Nephron progenitor cell (in vitro differentiated cells): ENCODE measurements around the gene MYOM1.

Experiments
- DNase-seq: peaks from one replicate; pipeline ENCODE4 v3.0.0; 2021
- H3K27ac Mint-ChIP-seq: 2 replicates; pipeline ENCODE4 v1.8.0; 2021; ENCODE audit warnings: mild to moderate bottlenecking, moderate library complexity, mixed read lengths
- H3K27me3 Mint-ChIP-seq: 2 replicates; pipeline ENCODE4 v1.8.0; 2021; ENCODE audit warnings: mild to moderate bottlenecking, low read depth, mixed read lengths; ENCODE audit not compliant: poor library complexity
- H3K36me3 Mint-ChIP-seq: 2 replicates; pipeline ENCODE4 v1.8.0; 2021; ENCODE audit warnings: low read depth, mixed read lengths
- H3K4me1 Mint-ChIP-seq: 2 replicates; pipeline ENCODE4 v1.8.0; 2021; ENCODE audit warnings: mixed read lengths
- H3K4me3 Mint-ChIP-seq: 2 replicates; pipeline ENCODE4 v1.8.0; 2021; ENCODE audit warnings: mild to moderate bottlenecking, moderate library complexity, mixed read lengths
- H3K9me3 Mint-ChIP-seq: 2 replicates; pipeline ENCODE4 v1.8.0; 2021; ENCODE audit warnings: mild to moderate bottlenecking, moderate library complexity, mixed read lengths
- CTCF ChIP-seq: fragments of 200-600 bp; sonication (generic); IDR thresholded peaks from 2 replicates; pipeline ENCODE4 v1.5.0; 2021; ENCODE audit warnings: antibody characterized with exemption

MYOM1 gene

GRCh38 chr18:3159830-3160229 lies 59.9 kb downstream of the MYOM1 start:
- DNase-seq: no peak
- no peaks in the 10 kb centered on the region for H3K9me3 Mint-ChIP-seq
- H3K4me3 Mint-ChIP-seq: no peak overlapping the region
- TF ChIP-seq CTCF: no peak
- no peaks in the 10 kb centered on the region for H3K4me1 Mint-ChIP-seq
- no peaks in the 10 kb centered on the region for H3K36me3 Mint-ChIP-seq
- peaks cover 3% of the 10 kb centered on the region for H3K27me3 Mint-ChIP-seq
- no peak overlapping the region for H3K27ac Mint-ChIP-seq

GRCh38 chr18:3157606-3158005 lies 62.2 kb downstream of the MYOM1 start:
- H3K27ac Mint-ChIP-seq: no peak overlapping the region

GRCh38 chr18:3157086-3157485 lies 62.7 kb downstream of the MYOM1 start:
- Mint-ChIP-seq H3K36me3 (no peaks in the 10 kb centered on the region), H3K4me3 (no peak overlapping the region), H3K27me3 (peaks cover 3% of the 10 kb centered on the region), H3K9me3 (no peaks in the 10 kb centered on the region), H3K4me1 (no peaks in the 10 kb centered on the region), H3K27ac (no peak overlapping the region)
- TF ChIP-seq CTCF: no peak
- DNase-seq: no peak

More at GRCh38 chr18:3157606-3158005, 62.2 kb downstream of the MYOM1 start:
- DNase-seq: no peak
- H3K9me3 Mint-ChIP-seq: no peaks in the 10 kb centered on the region
- no peak for TF ChIP-seq CTCF
- no peak overlapping the region for H3K4me3 Mint-ChIP-seq
- no peaks in the 10 kb centered on the region for H3K36me3 Mint-ChIP-seq
- no peaks in the 10 kb centered on the region for H3K4me1 Mint-ChIP-seq
- peaks cover 3% of the 10 kb centered on the region for H3K27me3 Mint-ChIP-seq

- no peak for DNase-seq
- TF ChIP-seq CTCF: no peak
- Mint-ChIP-seq H3K27me3 (peaks cover 3% of the 10 kb centered on the region), H3K36me3 (no peaks in the 10 kb centered on the region), H3K27ac (no peak overlapping the region), H3K9me3 (no peaks in the 10 kb centered on the region), H3K4me1 (peaks cover 7% of the 10 kb centered on the region), H3K4me3 (no peak overlapping the region)
Observed at GRCh38 chr18:3156325-3156640, 63.5 kb downstream of the MYOM1 start.

- Mint-ChIP-seq H3K27ac (no peak overlapping the region), H3K36me3 (no peaks in the 10 kb centered on the region), H3K4me3 (no peak overlapping the region), H3K27me3 (no peaks in the 10 kb centered on the region), H3K9me3 (no peaks in the 10 kb centered on the region), H3K4me1 (peaks cover 14% of the 10 kb centered on the region)
- DNase-seq: no peak
- TF ChIP-seq CTCF: no peak
Observed at GRCh38 chr18:3154214-3154613, 65.6 kb downstream of the MYOM1 start.

- Mint-ChIP-seq H3K27me3 (no peaks in the 10 kb centered on the region), H3K4me1 (peaks cover 18% of the 10 kb centered on the region), H3K4me3 (no peak overlapping the region), H3K36me3 (peaks cover 1% of the 10 kb centered on the region), H3K9me3 (no peaks in the 10 kb centered on the region), H3K27ac (no peak overlapping the region)
- no peak for DNase-seq
- TF ChIP-seq CTCF: no peak
Observed at GRCh38 chr18:3153107-3153704, 66.6 kb downstream of the MYOM1 start.
